Tongue (tissue), 3 donors: Measurements from ENCODE around the gene EPM2AIP1. TPM values are rescaled to one million over a fixed set of nuclear protein-coding genes. Genes with fewer than 3 reads are reported as not detected.

Source experiments
- DNase-seq: peaks from one replicate; pipeline ENCODE4 v3.0.0-alpha.2; 2015
- small RNA-seq: library from RNA; depleted of rRNA; stranded (forward); fragments of <200 nt; gene quantifications from one replicate; pipeline ENCODE3, GENCODE V24; 2014; ENCODE audit warnings: low replicate concordance
- total RNA-seq: library from RNA; depleted of rRNA; stranded (reverse); fragments of >200 nt; gene quantifications from one replicate; pipeline ENCODE4 v1.2.3, GENCODE V29; 2014

The EPM2AIP1 gene
- total RNA-seq, 1 donor from 2014 or later, result 34.8 TPM

DNA sequence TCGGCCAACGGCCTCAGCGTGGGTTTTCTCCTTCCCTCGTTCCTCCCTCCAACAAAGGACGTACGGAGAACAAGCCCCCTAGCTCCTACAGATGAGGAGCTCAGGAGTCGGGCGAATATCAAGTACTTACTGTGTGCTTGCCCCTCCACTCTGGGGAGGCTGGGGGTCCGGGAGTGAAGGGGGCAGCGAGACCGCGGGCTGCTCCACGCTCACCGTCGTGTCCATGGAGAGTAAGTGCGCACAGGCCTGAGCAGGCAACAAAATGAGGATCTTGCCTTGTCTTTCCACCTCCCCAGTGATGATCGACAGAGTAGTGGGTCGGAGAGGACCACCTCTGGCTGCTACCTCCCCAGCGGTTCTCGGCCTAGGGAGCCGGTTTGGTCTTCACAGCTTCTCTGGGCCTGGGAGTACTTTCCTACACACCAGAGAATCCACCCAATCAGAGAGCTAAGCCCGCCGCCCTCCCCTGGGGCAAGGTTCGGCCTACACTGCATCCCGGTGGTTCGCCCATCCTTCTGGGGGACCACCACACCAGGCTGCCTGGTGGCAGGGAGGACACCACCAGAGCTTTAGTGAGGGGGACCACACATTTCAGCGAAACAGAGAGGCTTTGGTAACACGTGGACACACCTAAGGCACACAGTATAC is 47.5 kb downstream of the EPM2AIP1 start:
- DNase-seq, result no peak

DNA sequence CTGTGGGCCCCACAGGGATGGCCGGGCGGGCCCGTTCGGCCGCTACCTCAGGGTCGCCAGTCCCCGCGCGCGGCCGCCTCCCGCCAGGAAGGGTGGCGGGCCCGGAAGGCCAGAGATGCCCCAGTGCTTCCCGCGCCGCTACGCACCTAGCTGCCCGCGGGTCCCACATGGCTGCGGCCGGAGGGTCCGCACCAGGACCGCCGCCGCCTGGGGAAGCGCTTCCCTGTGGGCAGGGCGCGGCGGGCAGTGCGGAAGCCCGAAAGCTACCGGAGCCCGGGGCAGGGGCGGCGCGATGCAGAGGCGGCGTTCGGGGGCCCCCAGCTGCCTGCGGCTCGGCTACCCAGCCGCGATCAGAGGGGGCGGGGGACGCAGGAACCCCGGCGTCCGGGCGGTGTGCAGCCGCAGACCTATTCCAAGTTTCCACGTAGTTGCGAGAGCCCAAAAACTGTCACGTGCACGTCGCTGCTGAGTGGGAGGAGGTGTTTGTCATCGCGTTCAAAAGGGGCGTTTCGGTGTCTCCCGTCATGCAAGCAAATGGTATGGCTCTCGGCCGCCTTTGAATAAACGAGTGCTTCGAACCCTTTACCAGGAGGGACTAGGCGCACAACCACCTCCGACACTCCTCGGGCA is 48.2 kb downstream of the EPM2AIP1 start, which contains the start of gene TRANK1:
Gene TRANK1, minus strand, starts transcription at position 414 of the 630 bp plus-strand sequence. Its CDS starts 245 bp downstream, at position 169.
- peak; percentile 78 for DNase-seq

DNA sequence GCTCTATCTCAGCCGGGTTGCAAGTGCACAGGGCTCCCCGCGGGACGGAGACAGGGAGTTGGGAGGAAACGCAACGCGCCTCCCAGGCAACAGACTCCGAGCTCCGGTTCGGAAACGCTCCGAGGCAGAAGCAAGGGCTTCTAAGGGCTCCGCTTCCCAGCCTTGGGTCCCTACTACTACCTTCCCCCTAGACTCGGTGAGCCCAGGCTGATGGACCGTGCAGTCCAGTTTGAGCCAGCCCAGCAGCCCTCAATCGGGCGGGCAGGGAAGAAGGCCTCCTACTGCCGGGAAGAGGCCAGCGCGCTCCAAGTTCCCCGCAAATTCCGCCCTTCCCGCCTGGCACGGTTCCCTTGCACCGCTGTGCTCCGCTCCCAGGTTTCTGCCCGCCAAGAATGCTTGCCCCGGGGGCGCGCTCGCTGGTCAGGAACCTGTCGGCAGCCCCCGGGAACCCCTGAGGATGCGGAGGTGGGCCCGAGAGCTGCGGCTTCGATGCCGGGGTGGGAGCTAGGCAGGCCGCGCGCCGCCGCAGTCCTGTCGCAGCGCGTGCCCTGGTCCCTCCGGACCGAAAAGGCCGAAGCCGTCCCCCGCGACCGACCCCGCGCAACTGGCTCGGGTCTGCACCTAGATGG is 48.8 kb downstream of the EPM2AIP1 start:
- DNase-seq, result peak; percentile 78

DNA sequence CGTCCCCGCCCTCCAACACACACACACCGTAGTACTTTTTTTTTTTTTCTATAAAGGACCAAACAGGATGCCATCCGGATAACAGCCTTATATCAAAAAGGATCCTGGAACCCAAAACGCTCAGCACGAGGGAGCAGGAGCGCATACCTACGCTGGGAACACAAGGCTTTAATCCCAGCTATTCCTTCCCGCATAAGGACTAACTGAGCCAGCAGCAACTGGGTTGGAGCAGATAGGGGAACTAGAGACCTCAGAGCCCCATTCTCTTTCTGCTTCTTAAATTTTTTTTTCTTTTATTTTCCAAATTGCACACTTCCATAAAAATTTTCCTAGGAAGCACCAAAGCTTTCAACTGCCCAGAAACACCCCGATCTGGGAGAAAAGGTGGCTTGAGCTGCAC is 49.3 kb downstream of the EPM2AIP1 start:
- no peak for DNase-seq

DNA sequence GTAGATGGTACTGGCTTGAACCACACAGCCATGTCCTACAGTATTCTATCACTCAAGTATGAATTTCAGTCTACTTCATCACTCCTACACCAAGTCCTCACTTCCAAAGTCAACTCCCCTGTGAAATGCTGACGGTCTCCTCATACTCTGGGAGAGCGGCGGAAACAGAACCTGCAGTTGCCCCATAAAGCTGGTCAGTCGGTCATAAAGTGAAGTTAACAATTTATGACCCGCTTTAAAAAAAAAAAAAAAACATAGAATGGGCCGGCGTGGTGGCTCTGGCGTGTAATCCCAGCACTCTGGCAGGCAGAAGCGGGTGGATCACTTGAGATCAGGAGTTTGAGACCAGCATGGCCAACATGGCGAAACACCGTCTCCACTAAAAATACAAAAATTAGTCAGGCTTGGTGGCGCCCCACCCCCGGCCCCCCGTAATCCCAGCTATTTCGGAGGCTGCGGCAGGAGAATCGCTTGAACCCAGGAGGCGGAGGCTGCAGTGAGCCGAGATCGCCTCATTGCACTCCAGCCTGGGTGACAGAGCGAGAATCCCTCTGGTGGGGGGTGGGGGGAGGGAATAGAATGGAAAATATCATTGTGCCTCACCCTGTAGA is 50.2 kb downstream of the EPM2AIP1 start:
- DNase-seq, result no peak

DNA sequence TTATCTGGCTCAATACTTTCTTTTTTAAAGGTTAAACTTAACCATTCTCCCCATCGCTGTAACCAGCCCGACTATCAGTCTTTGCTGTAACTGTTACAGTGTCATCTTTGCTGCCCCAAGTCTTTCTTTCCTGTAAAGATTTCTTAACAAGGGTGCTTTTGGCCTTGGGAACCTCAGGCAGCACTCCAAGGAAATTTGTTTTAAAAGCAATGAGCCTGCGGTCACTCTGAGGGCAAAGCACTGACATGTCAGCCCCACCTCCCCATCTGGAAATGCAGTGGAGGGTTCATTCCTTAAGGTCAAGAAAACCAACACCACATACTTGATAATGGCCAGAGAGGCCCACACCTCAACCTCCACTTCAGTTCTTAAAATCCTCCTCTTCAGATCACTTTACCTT is 51.3 kb downstream of the EPM2AIP1 start:
- no peak for DNase-seq

DNA sequence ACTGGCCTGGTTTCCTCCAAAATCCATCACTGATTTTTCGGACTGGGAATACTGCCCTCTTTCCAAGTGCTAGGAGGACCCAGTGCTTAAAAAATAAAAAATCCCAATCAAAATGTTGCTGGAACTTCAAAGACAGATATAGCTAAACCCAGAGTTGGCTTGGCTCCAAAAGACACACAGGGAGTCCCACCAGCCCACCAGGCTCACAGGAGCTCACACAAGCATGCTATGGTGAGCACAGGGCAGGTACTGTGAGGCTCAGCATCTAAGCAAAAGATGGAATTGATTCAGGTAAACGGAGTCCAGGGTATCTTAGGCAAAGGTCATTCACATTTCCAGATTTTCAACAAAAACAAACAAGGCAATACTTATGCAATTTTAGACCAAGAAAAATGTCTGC is 51.8 kb downstream of the EPM2AIP1 start:
- no peak for DNase-seq

DNA sequence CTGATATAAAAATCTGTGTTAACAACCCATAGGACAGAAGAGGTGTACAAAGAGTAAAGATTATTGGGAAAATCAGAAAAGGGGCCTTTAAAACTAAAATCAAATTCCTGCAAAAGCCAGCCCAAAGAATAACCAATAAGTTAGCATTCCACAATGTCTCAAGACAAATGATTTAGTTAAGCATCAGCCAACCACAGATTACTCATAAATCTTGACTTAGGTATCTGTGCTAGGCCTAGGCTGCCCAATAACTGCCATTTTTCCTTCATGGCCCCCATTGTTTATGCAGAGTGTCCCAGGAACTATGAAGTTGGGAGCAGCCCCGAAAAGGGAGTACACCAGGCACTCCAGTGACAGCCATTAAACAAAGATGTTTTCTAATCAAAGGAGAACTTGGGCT is 55.4 kb downstream of the EPM2AIP1 start:
- DNase-seq, result no peak

Small RNA genes within 50 kb of the gene (small RNA-seq; reads per million reads assigned to genes)
- gene RNU6ATAC4P, result not detected

Other genes starting within 250 kb of the EPM2AIP1 start
- gene DCLK3, start 228.6 kb downstream of the EPM2AIP1 start, total RNA-seq, result 1.3 TPM
- gene TRANK1, start 48.1 kb downstream of the EPM2AIP1 start, total RNA-seq, result 9.7 TPM
- gene MLH1, start 387 bp upstream of the EPM2AIP1 start, total RNA-seq, result 67.9 TPM
- 56.9 TPM for gene LRRFIP2, start 181.5 kb upstream of the EPM2AIP1 start, total RNA-seq